ENCODE results near the gene IFNGR2.

DNA sequence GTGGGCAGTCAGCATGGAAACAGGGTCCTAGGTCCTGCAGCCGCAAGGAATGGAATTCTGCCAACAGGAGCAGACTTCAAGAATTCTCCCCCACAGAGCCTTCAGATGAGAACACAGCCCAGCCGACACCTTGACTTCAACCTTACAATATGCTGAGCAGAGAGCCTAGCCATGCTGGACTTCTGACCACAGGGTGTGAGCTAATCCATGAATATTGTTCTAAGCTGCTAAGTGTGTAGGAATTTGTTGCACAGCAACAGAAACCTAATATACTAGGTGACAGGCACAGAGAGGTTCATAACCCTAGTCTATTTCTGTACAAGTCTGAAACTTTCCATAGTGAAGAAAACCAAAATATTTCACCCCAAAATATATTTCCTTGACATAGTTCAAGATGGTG is 32.9 kb upstream of the IFNGR2 start:
- TF ChIP-seq POLR2AphosphoS5 (IDR thresholded peaks at IDR 0.05; ENCODE audit: low read depth, low read length) (no peak), JUND (IDR thresholded peaks at IDR 0.05) (no peak), CTCF (IDR thresholded peaks at IDR 0.05) (no peak), TCF12 (IDR thresholded peaks at IDR 0.05) (no peak), EP300 (IDR thresholded peaks at IDR 0.05; ENCODE audit: borderline replicate concordance in 1 of 2, low read depth in 1 of 2, low read length in 1 of 2) (no peak), TAF1 (IDR thresholded peaks at IDR 0.05; ENCODE audit: borderline replicate concordance, low read depth, low read length) (no peak), ELF1 (IDR thresholded peaks at IDR 0.05) (no peak), NRF1 (IDR thresholded peaks at IDR 0.05; ENCODE audit: low read depth, low read length) (no peak), EZH2phosphoT487 (IDR thresholded peaks at IDR 0.05; ENCODE audit: borderline replicate concordance, low read depth) (no peak), REST (IDR thresholded peaks at IDR 0.05; ENCODE audit: low read depth, low read length) (no peak)
